Measurements from ENCODE around the gene TAS1R3.

TAS1R3 gene

GRCh38 chr1:1352786-1353388 is 21.8 kb downstream of the TAS1R3 start:
- Histone ChIP-seq H3K27me3 (replicated peaks; ENCODE audit: insufficient read depth, low read length) (peaks cover 32% of the 10 kb centered on the region), H3K4me1 (ENCODE audit: low read length) (no peaks in the 10 kb centered on the region), H3K9ac (ENCODE audit: low read length) (no peak overlapping the region), H4K20me1 (ENCODE audit: insufficient read depth, low read length) (no peaks in the 10 kb centered on the region), H3K36me3 (replicated peaks; ENCODE audit: insufficient read depth, low read length) (no peaks in the 10 kb centered on the region), H3K4me3 (ENCODE audit: low read length) (no peak overlapping the region), H3K79me2 (ENCODE audit: low read length) (peaks cover 7% of the 10 kb centered on the region), H2AFZ (ENCODE audit: low read length) (no peak overlapping the region), H3K27ac (ENCODE audit: low read length) (no peak overlapping the region), H3K9me3 (replicated peaks; ENCODE audit: insufficient read depth, low read length) (no peaks in the 10 kb centered on the region), H3K4me2 (ENCODE audit: low read depth, low read length) (no peak overlapping the region), H3K9me2 (replicated peaks; ENCODE audit: insufficient read depth, low read length) (no peaks in the 10 kb centered on the region), H3F3A (ENCODE audit: insufficient read depth, low read length) (no peaks in the 10 kb centered on the region)
- no peak for DNase-seq
- TF ChIP-seq CTCF (IDR thresholded peaks at IDR 0.05; ENCODE audit: low read length): no peak
- TF ChIP-seq EZH2 (optimal IDR thresholded peaks at IDR 0.05; ENCODE audit: low read depth, low read length): no peak
- TF ChIP-seq EZH2phosphoT487 (IDR thresholded peaks at IDR 0.05; ENCODE audit: low read length): no peak

- Histone ChIP-seq H3K27ac (ENCODE audit: low read length) (no peak overlapping the region), H3K4me1 (ENCODE audit: low read length) (no peaks in the 10 kb centered on the region)
- DNase-seq: no peak
Measured at GRCh38 chr1:1353389-1354151, 22.5 kb downstream of the TAS1R3 start.

More at GRCh38 chr1:1353389-1354151, 22.5 kb downstream of the TAS1R3 start:
- H3K4me3 ChIP-seq (ENCODE audit: low read length): no peak overlapping the region
- H3K9me3 ChIP-seq (replicated peaks; ENCODE audit: insufficient read depth, low read length): no peaks in the 10 kb centered on the region
- H3F3A ChIP-seq (ENCODE audit: insufficient read depth, low read length): no peaks in the 10 kb centered on the region
- peaks cover 39% of the 10 kb centered on the region for H3K27me3 ChIP-seq (replicated peaks; ENCODE audit: insufficient read depth, low read length)
- no peak overlapping the region for H3K4me2 ChIP-seq (ENCODE audit: low read depth, low read length)
- no peaks in the 10 kb centered on the region for H3K36me3 ChIP-seq (replicated peaks; ENCODE audit: insufficient read depth, low read length)
- H2AFZ ChIP-seq (ENCODE audit: low read length): no peak overlapping the region
- H3K9ac ChIP-seq (ENCODE audit: low read length): no peak overlapping the region
- no peaks in the 10 kb centered on the region for H3K9me2 ChIP-seq (replicated peaks; ENCODE audit: insufficient read depth, low read length)
- no peaks in the 10 kb centered on the region; the same call in 1 of the 2 replicates for H3K79me2 ChIP-seq (ENCODE audit: low read length)
- no peaks in the 10 kb centered on the region for H4K20me1 ChIP-seq (ENCODE audit: insufficient read depth, low read length)
- no peak for TF ChIP-seq CTCF (IDR thresholded peaks at IDR 0.05; ENCODE audit: low read length)
- TF ChIP-seq EZH2phosphoT487 (IDR thresholded peaks at IDR 0.05; ENCODE audit: low read length): no peak
- no peak for TF ChIP-seq EZH2 (optimal IDR thresholded peaks at IDR 0.05; ENCODE audit: low read depth, low read length)

Measured in MM.1S (cell line).